Measurements from ENCODE around the gene BEX4.

The BEX4 gene

DNA sequence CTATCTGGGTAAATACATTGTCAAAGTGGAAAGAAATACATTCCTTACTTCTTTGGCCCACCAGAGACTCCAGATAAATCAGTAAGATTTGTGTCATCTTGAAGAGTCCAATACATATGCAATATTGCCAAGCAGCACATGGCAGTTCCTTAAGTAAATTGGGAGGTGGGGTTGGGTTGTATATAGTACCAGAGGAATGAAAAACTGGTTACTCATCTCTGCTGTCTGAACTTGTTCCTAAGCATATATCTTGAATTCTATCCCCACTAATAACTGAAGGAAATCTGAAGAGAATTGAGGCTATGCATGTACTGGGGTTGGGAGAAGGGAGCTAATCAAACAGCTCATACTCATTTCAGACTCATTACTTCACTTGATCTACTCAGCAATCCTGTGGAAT lies 25.2 kb downstream of the BEX4 start:
- DNase-seq = no peak

GRCh38 chrX:103248553-103248952 lies 33.6 kb downstream of the BEX4 start:
- peak; percentile 9 to 44 (median 42) for DNase-seq

- no peak for DNase-seq
Measured at GRCh38 chrX:103249805-103250204, 34.9 kb downstream of the BEX4 start.

- DNase-seq = no peak
Measured at GRCh38 chrX:103250977-103251376, 36.1 kb downstream of the BEX4 start.

GRCh38 chrX:103253608-103254007 lies 38.7 kb downstream of the BEX4 start:
- DNase-seq = peak in 3 of 4 experiments; percentile 20 to 27 (median 21)

- peak in 3 of 4 experiments; percentile 8 to 24 (median 16) for DNase-seq
Measured at GRCh38 chrX:103254171-103254824, 39.4 kb downstream of the BEX4 start.

GRCh38 chrX:103254921-103255493 lies 40.1 kb downstream of the BEX4 start, which contains the start of gene TCEAL8:
TSS of gene TCEAL8 (minus strand) at chrX:103255155. CDS start at chrX:103253979, 1,176 bp downstream.
- DNase-seq = peak; percentile 69 to 81 (median 80)

- no peak for DNase-seq
Measured at GRCh38 chrX:103256651-103257050, 41.7 kb downstream of the BEX4 start.

GRCh38 chrX:103258275-103258674 lies 43.4 kb downstream of the BEX4 start:
- DNase-seq = no peak
